ENCODE data around the gene FBN1. TPM values are rescaled to one million over a fixed set of nuclear protein-coding genes. Genes with fewer than 3 reads are reported as not detected.

Gene FBN1
- total and polyA plus RNA-seq, 2 of the 13 experiments (the other 11 are each of a cell fraction or from before 2014, with no cell fraction given): 1.5 to 3.0 TPM

- DNase-seq (ENCODE audit: low spot score) (no peak), FAIRE-seq (no peak), ATAC-seq (no peak)
- 41% methylated on average over 2 of the region's 2 CpGs for WGBS (ENCODE audit: low lambda C conversion rate)
- BruUV-seq (replicated peaks): no TSS peak
- ChIA-PET CTCF (ENCODE audit: low intra/inter-chr PET ratio, low total read pairs) (no interaction called here), POLR2A (no interaction called here)
- H3K4me3 ChIP-seq (replicated peaks in 1 of 3; ENCODE audit: insufficient read depth in 1 of 3, low read depth in 2 of 3, low read length in 3 of 3): no peak overlapping the region
- H3K9me3 ChIP-seq (ENCODE audit: low read length): no peaks in the 10 kb centered on the region
- H2AFZ ChIP-seq (ENCODE audit: low read length): no peak overlapping the region
- no peak overlapping the region for H3K27ac ChIP-seq (ENCODE audit: extremely low read length, insufficient read depth, low read length)
- no peaks in the 10 kb centered on the region for H3K27me3 ChIP-seq (ENCODE audit: control insufficient read depth in 1 of 2, insufficient read depth in 2 of 2, low read length in 2 of 2)
- H3K36me3 ChIP-seq (replicated peaks in 1 of 2; ENCODE audit: control insufficient read depth in 1 of 2, insufficient read depth in 2 of 2, low read length in 2 of 2): no peaks in the 10 kb centered on the region
- H3K4me1 ChIP-seq (ENCODE audit: insufficient read depth, low read length): no peaks in the 10 kb centered on the region
- intact Hi-C loops (cut with micrococcal nuclease; ENCODE audit: unreplicated experiment): no loop called here
- H4K20me1 ChIP-seq (ENCODE audit: insufficient read depth, low read length): no peaks in the 10 kb centered on the region
- no peak overlapping the region for H3K9ac ChIP-seq (ENCODE audit: insufficient read depth, low read depth, low read length)
- H3K79me2 ChIP-seq (ENCODE audit: insufficient read depth, low read length): no peaks in the 10 kb centered on the region
- in situ Hi-C loops (cut with HindIII; ENCODE audit: extremely low pct_ligation_motif_present, low pct_unique_long_range_greater_than_20kb): no loop called here
- H3K4me2 ChIP-seq (ENCODE audit: low read depth, low read length): no peak overlapping the region
- no peak for TF ChIP-seq AGO2 (optimal IDR thresholded peaks at IDR 0.05; ENCODE audit: low read depth, low read length)
- TF ChIP-seq RORA (CRISPR knock-in tag; IDR thresholded peaks at IDR 0.05): no peak
- TF ChIP-seq ZNF138 (CRISPR knock-in tag; IDR thresholded peaks at IDR 0.05; ENCODE audit: low read depth): no peak
- TF ChIP-seq ZNF687 (CRISPR knock-in tag; IDR thresholded peaks at IDR 0.05): no peak
- no peak for TF ChIP-seq ZC3H13 (CRISPR knock-in tag; IDR thresholded peaks at IDR 0.05)
- no peak for TF ChIP-seq SMAD3 (CRISPR knock-in tag; IDR thresholded peaks at IDR 0.05)
- no peak for TF ChIP-seq GMEB2 (CRISPR knock-in tag; IDR thresholded peaks at IDR 0.05; ENCODE audit: low read depth)
- no peak for TF ChIP-seq SNAPC4 (CRISPR knock-in tag; IDR thresholded peaks at IDR 0.05)
- TF ChIP-seq CHD4 (IDR thresholded peaks at IDR 0.05; ENCODE audit: borderline replicate concordance, low read length): no peak
Observed at GRCh38 chr15:48592221-48592731, 53.2 kb downstream of the FBN1 start.
